ENCODE measurements around the gene PHAX. TPM values are rescaled to one million over a fixed set of nuclear protein-coding genes. Genes with fewer than 3 reads are reported as not detected.
"Not testable (repeated sequence)": the region's sequence is repeated elsewhere in the genome, so short reads cannot be mapped to it uniquely, and the experiment has no call there.

The PHAX gene
- total RNA-seq, 1 donor from 2014 or later, result 103 TPM

DNA sequence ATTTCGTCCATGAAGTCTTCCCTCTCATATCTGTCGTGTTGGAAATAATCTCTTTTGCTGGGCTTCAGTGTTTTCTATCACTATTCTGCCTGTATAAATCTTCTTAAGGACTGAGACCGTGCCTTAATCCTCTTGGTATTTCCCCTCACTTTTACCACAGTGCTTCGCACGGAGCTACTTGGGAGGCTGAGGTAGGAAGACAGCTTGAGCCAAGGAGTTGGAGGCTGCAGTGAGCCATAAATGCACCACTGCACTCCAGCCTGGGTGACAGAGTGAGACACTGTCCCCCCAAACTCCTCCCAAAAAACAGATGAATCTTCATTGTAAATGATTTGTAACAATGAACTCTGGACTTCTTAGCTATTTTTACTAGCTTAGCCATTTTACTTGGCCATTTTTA is 57.8 kb downstream of the PHAX start:
- no peak for DNase-seq

DNA sequence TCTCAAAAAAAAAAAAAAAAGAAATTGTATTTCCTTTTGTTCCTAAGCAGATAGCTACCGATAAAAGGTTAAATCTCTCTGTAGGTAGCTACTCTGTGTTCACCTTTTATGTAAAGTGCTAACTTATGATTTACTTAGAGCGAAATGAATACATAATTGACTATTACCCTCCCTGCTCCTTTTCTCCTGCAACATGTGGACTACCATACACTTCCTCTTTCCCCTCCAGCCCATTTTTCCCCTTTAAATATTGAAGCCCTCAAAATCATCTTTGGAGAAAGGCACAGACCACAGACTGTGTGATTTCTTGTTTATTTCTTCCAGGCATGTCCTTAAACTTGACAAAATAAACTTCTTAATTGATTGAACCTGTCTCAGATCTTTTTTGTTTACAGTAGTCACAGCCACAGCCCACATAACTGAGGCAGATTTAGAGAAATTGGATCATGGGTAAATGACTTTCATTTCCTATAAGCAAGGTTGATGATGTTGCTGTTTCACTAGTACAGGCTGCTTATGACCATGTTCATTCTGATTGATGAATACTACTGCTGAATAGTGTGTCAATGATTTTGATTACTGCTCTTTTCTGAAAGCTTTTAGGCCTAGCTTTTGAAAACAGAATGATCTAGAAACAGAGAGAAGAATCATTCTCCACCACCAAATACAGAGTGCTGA is 59.2 kb downstream of the PHAX start:
- DNase-seq, result no peak

DNA sequence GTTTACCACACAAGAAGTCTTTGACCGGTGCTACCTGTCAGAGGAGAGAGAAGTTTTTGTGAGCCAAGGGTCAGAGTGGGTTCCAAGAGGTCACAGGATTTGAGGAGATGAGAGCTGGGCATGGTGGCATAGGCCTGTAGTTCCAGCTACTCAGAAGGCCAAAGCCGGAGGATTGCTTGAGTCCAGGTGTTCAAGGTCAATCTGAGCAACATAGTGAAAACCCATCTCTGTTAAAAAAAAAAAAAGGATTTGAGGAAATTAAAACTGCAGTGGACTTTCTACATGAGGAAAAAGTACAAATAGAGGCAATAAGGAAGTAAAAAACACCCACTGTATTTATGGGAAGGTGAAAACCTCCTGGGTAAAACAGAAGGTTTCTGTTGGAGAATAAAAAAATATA is 63.8 kb downstream of the PHAX start:
- DNase-seq, result no peak

DNA sequence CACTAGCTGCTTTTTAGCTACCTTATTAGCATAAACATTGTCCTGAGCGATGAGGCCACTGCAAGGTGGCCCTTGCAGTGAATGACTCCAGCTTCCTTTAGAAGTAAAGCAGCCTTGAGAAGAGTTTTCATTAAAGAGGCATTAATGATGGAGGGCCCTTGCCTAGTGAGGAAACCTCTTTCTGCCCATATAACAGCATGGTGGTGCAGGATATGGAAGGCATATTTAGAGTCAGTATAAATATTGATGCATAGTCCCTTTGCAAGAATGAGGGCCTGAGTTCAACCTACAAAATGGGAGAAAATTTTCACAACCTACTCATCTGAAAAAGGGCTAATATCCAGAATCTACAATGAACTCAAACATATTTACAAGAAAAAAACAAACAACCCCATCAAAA is 69.4 kb downstream of the PHAX start:
- not testable (repeated sequence) for DNase-seq

DNA sequence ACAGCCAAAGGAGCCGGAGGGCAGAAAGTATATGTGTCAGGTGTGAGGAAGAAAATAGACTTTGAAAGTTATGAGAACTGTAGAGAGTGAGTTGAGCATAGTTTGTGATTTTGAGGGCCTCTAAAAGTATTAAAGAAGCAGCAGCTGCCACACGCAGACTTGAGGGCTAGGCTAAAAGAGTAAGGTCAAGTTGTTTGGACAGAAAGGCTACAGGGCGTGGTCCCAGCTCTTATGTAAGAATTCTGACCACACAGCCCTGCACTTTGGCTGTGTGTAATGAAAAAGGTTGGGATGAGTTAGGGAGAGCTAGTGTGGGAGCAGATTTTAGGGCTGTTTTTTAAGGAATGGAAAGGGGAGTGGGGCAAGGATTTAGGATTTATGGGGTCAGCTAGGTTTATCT is 70.9 kb downstream of the PHAX start:
- not testable (repeated sequence) for DNase-seq

DNA sequence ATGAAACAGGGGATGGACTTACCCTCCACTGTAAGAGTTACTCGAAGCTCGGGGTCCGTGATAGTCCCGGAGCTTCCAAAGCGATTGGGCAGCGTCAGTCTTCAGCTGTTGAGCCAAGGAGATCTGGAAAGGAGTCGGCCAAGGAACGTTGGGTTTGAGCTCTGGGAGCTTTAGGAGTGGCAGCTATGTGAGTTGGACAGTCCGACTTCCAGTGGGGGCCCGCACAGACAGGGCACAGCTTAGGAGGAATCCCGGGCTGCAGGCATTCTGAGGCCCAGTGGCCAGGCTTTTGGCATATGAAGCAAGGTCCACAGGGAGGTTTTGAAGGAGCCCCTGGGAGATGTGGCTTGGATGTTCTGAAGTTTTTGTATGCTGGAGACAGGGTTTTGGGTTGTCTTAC is 72.7 kb downstream of the PHAX start:
- no peak for DNase-seq

DNA sequence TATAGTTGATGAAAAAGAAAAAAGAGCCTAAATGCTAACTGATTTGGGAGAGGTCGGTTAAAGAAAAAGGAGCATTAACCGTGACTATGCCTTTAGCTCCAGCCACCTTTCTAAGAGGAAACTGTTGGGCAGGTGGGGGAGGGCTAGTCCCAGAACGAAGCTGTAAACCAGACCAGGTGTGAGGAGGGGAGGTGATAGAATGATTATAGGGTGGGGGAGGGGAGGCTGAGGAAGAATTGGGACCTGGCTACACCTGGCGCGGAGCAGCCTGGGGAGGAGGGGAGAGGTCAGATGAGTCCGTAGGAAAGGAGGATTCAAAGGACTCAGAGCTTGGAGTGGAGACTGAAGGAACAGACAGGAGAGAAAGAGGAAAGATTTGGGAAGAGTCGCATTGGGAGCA is 73.4 kb downstream of the PHAX start:
- DNase-seq, result no peak

DNA sequence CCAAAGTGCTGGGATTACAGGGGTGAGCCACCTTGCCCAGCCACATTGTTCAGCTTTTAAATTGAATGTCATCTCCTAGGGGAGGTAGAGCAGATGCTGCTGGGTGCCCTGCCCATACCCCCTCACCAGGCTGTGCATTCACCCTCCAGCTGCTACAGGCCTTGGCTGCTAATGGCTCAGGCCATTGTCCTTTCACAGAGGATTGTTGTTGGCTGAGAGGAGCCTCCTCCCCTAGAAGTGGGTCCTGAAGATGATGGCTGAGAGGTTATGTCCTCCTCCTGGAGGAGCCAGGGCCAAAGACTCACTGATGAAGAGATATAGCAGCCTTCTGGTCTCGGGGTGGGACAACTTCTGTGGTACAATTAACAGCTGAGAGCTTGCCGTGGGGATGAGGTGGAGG is 74.6 kb downstream of the PHAX start:
- no peak for DNase-seq

DNA sequence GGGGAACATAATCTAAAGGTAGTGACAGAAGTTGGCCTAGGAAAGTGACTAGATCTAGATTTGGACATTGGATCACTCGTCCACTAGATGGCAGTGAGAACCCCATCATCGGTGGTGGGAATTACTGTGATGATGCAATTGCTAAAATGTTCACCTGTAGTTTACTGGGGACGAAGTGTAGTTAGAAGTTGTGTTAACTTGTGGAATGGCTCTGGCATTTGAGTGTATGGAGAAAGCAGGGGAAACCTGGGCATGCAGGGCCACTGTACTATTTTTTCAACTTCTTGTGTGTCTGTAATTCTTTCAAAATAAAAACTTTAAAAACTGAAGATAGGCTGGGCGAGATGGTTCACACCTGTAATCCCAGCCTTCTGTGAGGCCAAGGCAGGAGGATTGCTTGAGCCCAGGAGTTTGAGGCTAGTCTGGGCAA is 75.5 kb downstream of the PHAX start:
- peak; percentile 16 for DNase-seq

Small RNA genes within 50 kb of the gene (small RNA-seq; reads per million reads assigned to genes)
- gene BOLA3P3, result not detected
- gene RNU6-290P, result not detected

Other genes with a start within 250 kb of the PHAX start
- gene GRAMD2B, start 177.5 kb upstream of the PHAX start, total RNA-seq, result 11.2 TPM
- 34.3 TPM for gene ALDH7A1, start 5.7 kb upstream of the PHAX start, total RNA-seq
- 76.7 TPM for gene LMNB1, start 176.2 kb downstream of the PHAX start, total RNA-seq